Fibroblast of gingiva (primary cell): ENCODE data around the gene TRAF3IP1.

Source experiments
- DNase-seq: peaks from one replicate; pipeline ENCODE4 v3.0.0-alpha.2; 2011; ENCODE audit warnings: low read depth

The TRAF3IP1 gene

DNA sequence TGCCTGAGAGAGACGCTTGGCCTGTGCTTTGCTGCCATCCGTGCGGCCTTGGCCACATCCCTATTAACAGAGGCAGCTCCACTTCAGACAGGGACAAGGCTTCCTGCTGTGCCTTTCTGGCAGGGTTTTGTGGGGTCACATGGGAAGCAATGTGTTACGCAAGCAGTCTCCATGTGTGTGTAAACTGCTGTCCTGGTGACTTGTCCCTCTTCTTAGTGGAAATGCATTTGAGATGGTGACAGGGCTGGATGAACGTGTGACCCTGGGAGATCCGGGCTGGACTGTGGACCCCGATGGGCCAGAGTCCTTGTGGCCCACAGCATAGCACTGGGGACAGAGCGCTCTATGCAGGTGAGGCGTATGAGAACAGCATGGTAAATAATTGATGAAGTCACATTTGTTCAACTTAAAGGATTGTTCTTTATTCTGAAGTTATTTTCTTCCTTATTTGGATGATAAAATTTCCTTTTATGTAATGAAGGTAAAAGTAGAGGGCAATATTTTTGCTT lies 129.6 kb downstream of the TRAF3IP1 start:
- peak; percentile 81 for DNase-seq

- DNase-seq, result no peak
Measured at GRCh38 chr2:238450440-238450861, 130.1 kb downstream of the TRAF3IP1 start.
